ENCODE data around the gene RPE. TPM values are rescaled to one million over a fixed set of nuclear protein-coding genes. Genes with fewer than 3 reads are reported as not detected.

Gene RPE
- total RNA-seq, 1 donor from 2014 or later = 62.1 TPM

GRCh38 chr2:209970711-209971110 lies 31.7 kb upstream of the RPE start:
- no peak overlapping the region for H3K27ac Mint-ChIP-seq (ENCODE audit: unreplicated experiment)
- Histone ChIP-seq H3K9ac (ENCODE audit: low read length) (no peak overlapping the region), H3K27ac (ENCODE audit: low read depth, low read length) (no peak overlapping the region), H3K9me3 (ENCODE audit: insufficient read depth, low read depth, low read length) (no peaks in the 10 kb centered on the region), H3K4me3 (ENCODE audit: insufficient read depth, low read depth, low read length) (no peak overlapping the region), H3K27me3 (ENCODE audit: insufficient read depth, low read length) (no peaks in the 10 kb centered on the region), H2AFZ (ENCODE audit: low read depth, low read length) (no peak overlapping the region), H3K4me1 (ENCODE audit: insufficient read depth, low read length) (no peaks in the 10 kb centered on the region), H4K20me1 (ENCODE audit: insufficient read depth, low read length) (no peaks in the 10 kb centered on the region), H3K36me3 (ENCODE audit: insufficient read depth, low read length) (no peaks in the 10 kb centered on the region), H3K79me2 (ENCODE audit: insufficient read depth, low read length) (no peaks in the 10 kb centered on the region), H3K4me2 (ENCODE audit: low read length) (no peak overlapping the region)
- H3K27me3 Mint-ChIP-seq (ENCODE audit: low read depth, unreplicated experiment) = peaks cover 1% of the 10 kb centered on the region
- no peaks in the 10 kb centered on the region for H3K4me1 Mint-ChIP-seq (ENCODE audit: low read depth, unreplicated experiment)
- no peaks in the 10 kb centered on the region for H3K36me3 Mint-ChIP-seq (ENCODE audit: low read depth, unreplicated experiment)
- no peak for FAIRE-seq
- no peak overlapping the region for H3K4me3 Mint-ChIP-seq (ENCODE audit: unreplicated experiment)
- H3K9me3 Mint-ChIP-seq (ENCODE audit: unreplicated experiment) = no peaks in the 10 kb centered on the region
- DNase-seq (ENCODE audit: low read depth) = no peak
- TF ChIP-seq CTCF (IDR thresholded peaks at IDR 0.05; ENCODE audit: insufficient read depth, low read depth, low read length) = no peak

GRCh38 chr2:209973328-209973727 lies 29.1 kb upstream of the RPE start:
- no peaks in the 10 kb centered on the region for H3K27me3 ChIP-seq (ENCODE audit: insufficient read depth, low read length)
- no peaks in the 10 kb centered on the region for H4K20me1 ChIP-seq (ENCODE audit: insufficient read depth, low read length)
- TF ChIP-seq EZH2 (IDR thresholded peaks at IDR 0.05; ENCODE audit: insufficient read depth, low read length) (no peak), CTCF (IDR thresholded peaks at IDR 0.05; ENCODE audit: insufficient read depth, low read depth, low read length) (no peak)

GRCh38 chr2:209974576-209974975 lies 27.9 kb upstream of the RPE start:
- H3K9me3 Mint-ChIP-seq (ENCODE audit: unreplicated experiment) = no peaks in the 10 kb centered on the region
- Histone ChIP-seq H2AFZ (ENCODE audit: low read depth, low read length) (no peak overlapping the region), H3K36me3 (ENCODE audit: insufficient read depth, low read length) (no peaks in the 10 kb centered on the region), H3K9ac (ENCODE audit: low read length) (no peak overlapping the region), H3K9me3 (ENCODE audit: insufficient read depth, low read depth, low read length) (no peaks in the 10 kb centered on the region), H3K27me3 (ENCODE audit: insufficient read depth, low read length) (no peaks in the 10 kb centered on the region), H4K20me1 (ENCODE audit: insufficient read depth, low read length) (no peaks in the 10 kb centered on the region), H3K4me1 (ENCODE audit: insufficient read depth, low read length) (no peaks in the 10 kb centered on the region), H3K4me3 (ENCODE audit: insufficient read depth, low read depth, low read length) (no peak overlapping the region), H3K79me2 (ENCODE audit: insufficient read depth, low read length) (no peaks in the 10 kb centered on the region), H3K4me2 (ENCODE audit: low read length) (no peak overlapping the region), H3K27ac (ENCODE audit: low read depth, low read length) (no peak overlapping the region)
- no peaks in the 10 kb centered on the region for H3K36me3 Mint-ChIP-seq (ENCODE audit: low read depth, unreplicated experiment)
- peaks cover 1% of the 10 kb centered on the region for H3K27me3 Mint-ChIP-seq (ENCODE audit: low read depth, unreplicated experiment)
- DNase-seq (ENCODE audit: low read depth) (peak; percentile 2), FAIRE-seq (no peak)
- H3K4me1 Mint-ChIP-seq (ENCODE audit: low read depth, unreplicated experiment) = no peaks in the 10 kb centered on the region
- H3K27ac Mint-ChIP-seq (ENCODE audit: unreplicated experiment) = no peak overlapping the region
- no peak overlapping the region for H3K4me3 Mint-ChIP-seq (ENCODE audit: unreplicated experiment)
- no peak for TF ChIP-seq EZH2 (IDR thresholded peaks at IDR 0.05; ENCODE audit: insufficient read depth, low read length)
- no peak for TF ChIP-seq CTCF (IDR thresholded peaks at IDR 0.05; ENCODE audit: insufficient read depth, low read depth, low read length)

More at GRCh38 chr2:209973328-209973727, 29.1 kb upstream of the RPE start:
- Histone ChIP-seq H3K9ac (ENCODE audit: low read length) (no peak overlapping the region), H3K9me3 (ENCODE audit: insufficient read depth, low read depth, low read length) (no peaks in the 10 kb centered on the region), H2AFZ (ENCODE audit: low read depth, low read length) (no peak overlapping the region), H3K36me3 (ENCODE audit: insufficient read depth, low read length) (no peaks in the 10 kb centered on the region), H3K79me2 (ENCODE audit: insufficient read depth, low read length) (no peaks in the 10 kb centered on the region), H3K4me2 (ENCODE audit: low read length) (no peak overlapping the region), H3K4me3 (ENCODE audit: insufficient read depth, low read depth, low read length) (no peak overlapping the region), H3K27ac (ENCODE audit: low read depth, low read length) (no peak overlapping the region), H3K4me1 (ENCODE audit: insufficient read depth, low read length) (no peaks in the 10 kb centered on the region)
- Mint-ChIP-seq H3K36me3 (ENCODE audit: low read depth, unreplicated experiment) (no peaks in the 10 kb centered on the region), H3K9me3 (ENCODE audit: unreplicated experiment) (no peaks in the 10 kb centered on the region), H3K27ac (ENCODE audit: unreplicated experiment) (no peak overlapping the region), H3K27me3 (ENCODE audit: low read depth, unreplicated experiment) (peaks cover 1% of the 10 kb centered on the region), H3K4me3 (ENCODE audit: unreplicated experiment) (no peak overlapping the region), H3K4me1 (ENCODE audit: low read depth, unreplicated experiment) (no peaks in the 10 kb centered on the region)
- FAIRE-seq (no peak), DNase-seq (ENCODE audit: low read depth) (peak; percentile 3)
